Prostate gland (tissue), 2 donors: ENCODE measurements around the gene RXYLT1.

Experiments used
- CTCF ChIP-seq, 4 experiments: fragments of 200-600 bp in 2 of 4; fragments of 450-650 bp in 2 of 4; sonication (generic) in 2 of 4; IDR thresholded peaks; 1 replicate in 3 of 4; 2 replicates in 1 of 4; pipeline ENCODE4 v1.5.1; 2016 to 2019; ENCODE audit warnings: antibody characterized with exemption in 4 of 4, mild to moderate bottlenecking in 2 of 4, moderate library complexity in 2 of 4
- POLR2AphosphoS5 ChIP-seq: sonication (generic); formaldehyde crosslinking; IDR thresholded peaks from one replicate; pipeline ENCODE4 v1.6.1; 2017; ENCODE audit warnings: antibody characterized with exemption

DNA sequence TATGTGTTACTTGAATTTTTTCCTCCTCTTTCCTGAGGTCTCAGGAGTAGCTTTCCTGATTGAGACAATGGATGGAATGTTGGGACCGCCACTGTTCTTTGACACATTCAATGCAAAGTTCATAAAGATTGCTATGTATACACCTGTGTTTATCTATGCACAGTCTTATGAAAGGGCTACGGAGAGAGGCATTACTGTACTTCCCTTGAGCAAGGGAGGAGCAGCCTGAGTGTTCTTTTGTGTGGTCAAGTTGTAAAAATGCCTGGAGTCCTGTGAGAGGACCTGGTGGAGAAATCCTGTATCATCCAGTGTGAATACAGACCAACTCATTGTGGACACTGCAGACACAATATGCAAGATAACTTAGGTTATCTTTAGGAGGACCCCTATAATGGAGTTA lies 66.0 kb downstream of the RXYLT1 start:
- TF ChIP-seq POLR2AphosphoS5: peak; percentile 25
- no peak for TF ChIP-seq CTCF (IDR thresholded peaks at IDR 0.05)
